GM19467 (cell line): ENCODE measurements around the gene TLR8.

Experiments
- ATAC-seq: cut with Tn5 transposase; IDR thresholded peaks from one replicate; pipeline ENCODE4 v1.9.1; 2021; ENCODE audit warnings: mild to moderate bottlenecking, moderate library complexity; ENCODE audit not compliant: unreplicated experiment

The TLR8 gene

GRCh38 chrX:12906046-12906761 lies at the start of gene TLR8:
Gene TLR8 (plus strand): TSS chrX:12906620. CDS start chrX:12906707, 87 bp downstream.
- ATAC-seq: no peak

DNA sequence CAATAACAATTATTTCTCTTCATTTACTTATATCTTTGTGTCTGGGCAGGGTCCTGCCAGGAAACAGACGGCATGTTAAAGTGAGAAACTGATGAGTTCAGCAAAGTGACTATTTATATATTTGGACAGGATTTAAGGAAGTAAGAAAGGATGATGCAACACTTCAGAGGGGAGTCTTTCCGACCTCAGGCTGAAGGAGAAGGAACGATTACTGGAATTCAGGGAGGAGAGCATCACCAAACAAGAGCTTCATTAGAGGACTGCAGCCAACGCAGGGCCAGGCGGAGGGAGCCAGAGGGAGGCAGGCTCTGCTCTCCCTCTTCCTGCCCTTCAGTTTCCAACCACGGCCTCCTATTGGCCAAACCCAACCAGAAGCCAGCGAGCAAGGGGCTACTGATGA lies 41.1 kb upstream of the TLR8 start:
- ATAC-seq: no peak

- no peak for ATAC-seq
Observed at GRCh38 chrX:12866451-12867377, 39.7 kb upstream of the TLR8 start, which contains the start of gene TLR7. Gene TLR7 (plus strand): TSS chrX:12867072. CDS start chrX:12867579, 507 bp downstream.

DNA sequence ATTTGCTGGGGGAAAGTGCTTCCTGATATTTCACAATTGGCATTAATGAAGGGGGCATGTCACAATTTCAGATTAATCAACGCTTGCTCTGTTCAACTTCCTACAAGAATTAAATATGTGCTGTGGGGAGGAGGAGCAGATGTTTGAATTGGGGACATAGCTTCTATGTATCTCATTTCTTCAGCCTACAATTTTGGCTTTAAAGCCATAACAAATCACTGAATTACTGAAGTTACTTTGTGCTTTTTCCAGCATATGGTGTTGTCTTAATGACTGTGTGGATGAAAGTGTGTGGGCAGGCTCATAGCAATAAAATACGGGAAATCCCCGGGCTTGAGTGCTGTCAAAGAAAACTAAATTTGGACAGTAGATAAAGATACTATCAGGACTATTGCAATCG lies 38.7 kb upstream of the TLR8 start:
- ATAC-seq: no peak

- peak; percentile 50 for ATAC-seq
Observed at GRCh38 chrX:12868747-12869146, 37.7 kb upstream of the TLR8 start.

DNA sequence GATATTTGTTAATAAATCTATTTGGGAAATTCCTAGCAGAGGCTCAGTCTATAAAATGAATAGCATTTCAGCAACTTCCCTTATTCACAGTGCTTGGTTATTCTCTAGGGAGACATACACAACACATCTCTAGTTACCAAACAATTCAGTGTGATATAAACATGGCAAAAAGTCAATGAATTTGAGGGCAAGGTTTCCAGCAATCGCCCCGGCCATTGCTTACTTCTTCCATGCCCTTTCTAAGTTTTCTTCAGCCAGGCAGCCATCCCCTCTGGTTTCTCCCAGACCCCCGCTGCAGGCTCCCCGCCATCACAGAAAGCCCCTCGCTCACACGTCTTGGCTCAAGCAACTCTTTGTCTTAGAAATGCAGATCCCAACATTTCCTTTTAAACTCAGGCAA lies 35.2 kb upstream of the TLR8 start:
- ATAC-seq: no peak

GRCh38 chrX:12872741-12873140 lies 33.7 kb upstream of the TLR8 start:
- ATAC-seq: no peak

GRCh38 chrX:12874581-12874980 lies 31.8 kb upstream of the TLR8 start:
- ATAC-seq: no peak

DNA sequence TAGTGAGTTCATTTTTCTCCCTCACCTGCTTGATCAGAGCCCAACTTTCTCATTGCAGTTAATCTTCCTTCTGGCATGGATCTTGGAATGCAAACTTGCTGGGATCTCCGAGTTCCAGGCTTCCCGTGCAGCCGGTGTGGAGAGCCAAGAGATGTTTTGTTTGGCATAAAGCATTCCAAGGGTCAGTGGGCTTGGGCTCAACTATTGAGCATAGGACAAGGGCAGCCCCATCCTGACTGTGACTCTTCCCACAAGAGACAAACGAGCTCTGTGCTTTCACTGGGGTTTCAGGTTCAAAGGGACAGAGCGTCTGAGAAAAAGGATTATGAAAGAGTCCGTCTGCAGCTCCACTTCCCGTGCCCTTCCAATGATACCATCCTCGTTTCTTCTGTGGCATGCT lies 29.0 kb upstream of the TLR8 start:
- ATAC-seq: no peak

GRCh38 chrX:12878536-12878935 lies 27.9 kb upstream of the TLR8 start:
- ATAC-seq: no peak

- no peak for ATAC-seq
Observed at GRCh38 chrX:12881914-12882313, 24.5 kb upstream of the TLR8 start.

GRCh38 chrX:12885508-12885907 lies 20.9 kb upstream of the TLR8 start:
- no peak for ATAC-seq

GRCh38 chrX:12886545-12886944 lies 19.9 kb upstream of the TLR8 start:
- ATAC-seq: no peak

GRCh38 chrX:12887141-12887540 lies 19.3 kb upstream of the TLR8 start:
- no peak for ATAC-seq

DNA sequence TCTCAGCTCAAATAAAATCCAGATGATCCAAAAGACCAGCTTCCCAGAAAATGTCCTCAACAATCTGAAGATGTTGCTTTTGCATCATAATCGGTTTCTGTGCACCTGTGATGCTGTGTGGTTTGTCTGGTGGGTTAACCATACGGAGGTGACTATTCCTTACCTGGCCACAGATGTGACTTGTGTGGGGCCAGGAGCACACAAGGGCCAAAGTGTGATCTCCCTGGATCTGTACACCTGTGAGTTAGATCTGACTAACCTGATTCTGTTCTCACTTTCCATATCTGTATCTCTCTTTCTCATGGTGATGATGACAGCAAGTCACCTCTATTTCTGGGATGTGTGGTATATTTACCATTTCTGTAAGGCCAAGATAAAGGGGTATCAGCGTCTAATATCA lies 18.7 kb upstream of the TLR8 start:
- no peak for ATAC-seq

DNA sequence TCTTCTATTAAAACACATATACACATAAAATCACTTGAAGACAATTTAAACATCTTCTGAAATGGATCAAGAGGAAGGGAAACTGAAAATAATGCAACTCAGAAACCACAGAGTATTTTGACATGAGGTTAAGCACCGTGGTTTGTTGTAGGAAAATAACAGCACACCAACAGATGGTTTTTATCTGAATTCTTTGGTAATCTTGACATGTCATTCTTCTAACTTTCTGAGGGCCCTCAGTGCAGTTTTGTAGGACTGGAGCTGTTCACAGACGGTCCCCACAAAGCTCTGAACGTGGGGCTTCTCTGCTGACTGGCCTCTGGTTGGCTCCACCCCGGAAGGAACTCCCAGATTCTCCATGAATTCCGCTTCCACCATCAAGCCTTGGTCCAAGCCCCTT lies 16.0 kb upstream of the TLR8 start:
- peak; percentile 55 for ATAC-seq

- no peak for ATAC-seq
Observed at GRCh38 chrX:12891171-12891570, 15.2 kb upstream of the TLR8 start.

DNA sequence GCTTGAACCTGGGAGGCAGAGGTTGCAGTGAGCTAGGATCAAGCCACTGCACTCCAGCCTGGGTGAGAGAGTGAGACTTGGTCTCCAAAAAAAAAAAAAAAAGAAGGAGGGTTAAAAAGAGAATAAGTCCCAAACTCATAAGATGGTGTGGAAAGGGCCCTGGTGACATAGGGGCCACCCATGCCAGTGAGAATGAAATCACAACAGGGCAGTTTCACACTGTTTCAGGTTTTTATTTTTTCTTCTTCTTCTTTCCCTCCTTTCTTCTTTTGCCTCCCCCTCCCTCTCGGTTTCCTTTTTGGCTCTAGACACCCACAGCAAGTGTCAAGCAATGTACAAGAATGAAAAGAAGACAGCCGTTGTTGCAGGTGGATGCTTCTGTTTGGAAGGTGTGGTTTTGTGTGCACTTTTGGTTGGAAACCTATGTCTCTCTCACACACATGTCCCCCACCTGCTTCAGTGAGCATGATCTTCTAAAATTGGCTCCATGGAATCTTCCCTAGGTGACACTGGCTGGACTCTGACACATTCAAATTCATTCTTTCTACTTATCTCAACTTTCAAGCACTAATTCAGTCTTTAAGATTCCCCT lies 14.4 kb upstream of the TLR8 start:
- peak; percentile 50 for ATAC-seq

DNA sequence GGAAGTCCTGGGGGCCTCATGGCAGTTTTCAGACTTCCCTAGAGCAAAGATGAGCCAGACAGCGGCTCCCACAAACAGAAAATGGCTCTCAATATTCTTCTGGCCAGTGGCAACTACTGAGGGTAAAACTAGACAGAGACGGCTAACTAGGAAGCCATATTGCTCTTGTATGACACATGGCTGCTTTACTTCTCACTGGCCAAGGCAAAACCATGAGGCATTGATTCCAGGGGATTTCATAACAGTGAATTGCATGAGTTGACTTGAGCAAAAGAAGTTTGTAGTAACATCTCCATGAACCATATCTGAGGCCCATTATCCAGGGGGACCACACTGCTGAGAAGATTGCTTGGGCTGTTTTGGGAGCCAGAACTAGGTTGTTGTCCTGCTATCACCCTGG lies 13.7 kb upstream of the TLR8 start:
- ATAC-seq: no peak

DNA sequence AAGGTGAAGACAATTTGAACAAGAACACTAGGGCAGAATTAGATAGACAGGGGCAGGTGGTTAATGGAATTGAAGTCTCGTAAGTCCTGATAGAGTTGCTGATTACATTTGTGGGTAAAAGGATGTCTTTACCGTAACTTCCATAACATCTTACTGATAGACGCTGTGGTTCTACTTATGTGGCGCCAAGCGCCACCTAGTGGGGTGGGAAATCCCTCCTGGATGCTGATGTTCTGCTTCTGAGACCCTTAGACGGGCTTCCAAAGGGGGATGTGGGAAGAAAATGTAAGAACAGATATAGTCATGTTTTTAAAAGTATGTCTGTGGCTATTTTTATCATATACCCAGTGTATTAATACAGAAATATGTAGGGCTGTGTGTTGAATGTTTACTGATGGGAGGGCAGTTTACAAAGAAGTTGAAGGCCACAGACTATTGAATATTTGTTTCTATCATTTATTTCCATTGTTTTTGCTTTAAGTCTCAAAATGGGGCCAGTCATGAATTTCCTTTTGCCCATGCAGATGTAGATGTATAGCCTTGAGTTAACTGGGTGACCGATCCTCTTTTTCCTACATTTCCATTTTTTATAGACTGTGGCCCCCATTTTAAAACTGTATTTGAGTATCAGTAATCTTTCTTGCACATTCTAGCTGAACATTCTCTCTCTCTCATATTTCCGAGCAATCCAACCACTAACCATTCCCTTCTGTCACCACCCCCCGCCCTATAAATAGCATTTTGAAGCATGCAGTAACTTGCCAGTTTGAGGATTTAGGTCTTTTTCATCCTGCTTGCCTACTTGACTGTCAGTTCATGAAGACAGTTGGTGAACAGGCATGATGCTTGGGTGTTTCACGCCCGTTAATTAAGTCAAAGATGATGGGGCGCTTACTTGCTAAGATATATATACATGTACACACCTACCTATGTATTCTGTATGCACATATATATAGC lies 12.1 kb upstream of the TLR8 start:
- ATAC-seq: no peak

DNA sequence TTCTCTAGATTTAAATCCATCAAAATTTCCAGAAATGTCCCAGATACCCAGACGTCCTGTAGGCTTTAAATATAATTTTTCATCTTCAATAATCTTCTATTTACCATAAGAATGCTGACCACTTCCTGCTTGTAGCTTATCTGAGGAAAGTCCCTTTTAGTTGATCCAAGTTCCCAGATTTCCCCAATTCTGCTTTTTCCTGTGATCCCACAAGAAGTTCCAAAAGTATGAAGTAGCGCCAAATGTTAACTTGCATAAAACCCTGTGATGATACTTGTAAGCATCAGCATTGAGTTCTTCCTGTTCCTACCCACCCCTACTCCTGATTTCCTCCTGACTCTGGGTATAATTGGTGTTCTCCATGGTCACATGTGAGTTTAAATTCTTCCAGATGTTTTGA lies 10.6 kb upstream of the TLR8 start:
- ATAC-seq: no peak
